Measurements from ENCODE around the gene PEX14. TPM values are rescaled to one million over a fixed set of nuclear protein-coding genes. Genes with fewer than 3 reads are reported as not detected.

PEX14 gene
- polyA plus RNA-seq, 1 donor from 2014 or later: 13.5 TPM

DNA sequence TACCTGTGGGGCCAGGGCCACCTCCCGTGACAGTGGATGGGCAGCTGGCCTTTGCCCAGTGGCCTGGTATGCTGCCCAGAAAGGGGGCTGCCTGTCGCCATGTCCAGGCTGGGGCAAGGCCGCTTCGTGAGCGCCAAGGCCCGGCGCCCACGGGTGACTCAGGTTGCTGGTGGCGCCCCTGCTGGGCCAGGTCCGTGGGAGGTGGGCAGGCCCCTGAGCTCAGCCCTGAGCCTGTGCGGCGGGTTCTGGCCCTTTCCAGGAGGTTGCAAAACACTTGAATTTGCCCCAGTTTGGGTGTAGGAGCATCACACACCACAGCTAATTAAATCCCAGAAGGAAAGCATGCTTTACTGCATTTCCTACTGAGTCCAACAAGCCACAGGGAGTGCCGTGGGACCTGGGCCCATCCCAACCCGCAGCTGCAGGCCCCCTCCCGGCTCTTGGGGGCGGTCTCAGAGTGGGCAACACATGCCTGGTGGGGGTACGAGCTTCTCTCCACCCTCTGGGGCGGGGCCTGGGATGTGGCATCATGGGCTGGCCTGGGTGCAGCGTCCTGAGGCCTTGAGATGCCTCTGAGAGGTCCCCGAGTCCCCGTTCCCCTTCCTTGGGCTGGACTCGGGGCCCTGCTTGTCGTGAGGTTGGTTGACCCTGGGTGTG lies 159.8 kb downstream of the PEX14 start:
- Histone ChIP-seq H3K36me3 (ENCODE audit: insufficient read depth, low read length) (no peaks in the 10 kb centered on the region), H3K4me3 (ENCODE audit: low read length) (no peak overlapping the region), H3K79me2 (replicated peaks; ENCODE audit: insufficient read depth, low read length) (no peaks in the 10 kb centered on the region), H3K27ac (ENCODE audit: low read length) (no peak overlapping the region), H3K9ac (ENCODE audit: low read length) (no peak overlapping the region), H4K20me1 (ENCODE audit: insufficient read depth) (no peaks in the 10 kb centered on the region), H3K27me3 (ENCODE audit: insufficient read depth, low read depth, low read length) (no peaks in the 10 kb centered on the region), H3K9me3 (ENCODE audit: low read length) (peaks cover 3% of the 10 kb centered on the region), H3F3A (ENCODE audit: insufficient read depth, low read length, poor library complexity, severe bottlenecking) (no peaks in the 10 kb centered on the region), H3K9me2 (ENCODE audit: insufficient read depth, low read length) (no peaks in the 10 kb centered on the region), H3K4me2 (ENCODE audit: low read length) (no peak overlapping the region), H2AFZ (ENCODE audit: low read depth, low read length) (no peak overlapping the region)
- TF ChIP-seq MXI1 (conservative IDR thresholded peaks at IDR 0.05; ENCODE audit: poor library complexity, severe bottlenecking): no peak
- TF ChIP-seq, protein P1, sequence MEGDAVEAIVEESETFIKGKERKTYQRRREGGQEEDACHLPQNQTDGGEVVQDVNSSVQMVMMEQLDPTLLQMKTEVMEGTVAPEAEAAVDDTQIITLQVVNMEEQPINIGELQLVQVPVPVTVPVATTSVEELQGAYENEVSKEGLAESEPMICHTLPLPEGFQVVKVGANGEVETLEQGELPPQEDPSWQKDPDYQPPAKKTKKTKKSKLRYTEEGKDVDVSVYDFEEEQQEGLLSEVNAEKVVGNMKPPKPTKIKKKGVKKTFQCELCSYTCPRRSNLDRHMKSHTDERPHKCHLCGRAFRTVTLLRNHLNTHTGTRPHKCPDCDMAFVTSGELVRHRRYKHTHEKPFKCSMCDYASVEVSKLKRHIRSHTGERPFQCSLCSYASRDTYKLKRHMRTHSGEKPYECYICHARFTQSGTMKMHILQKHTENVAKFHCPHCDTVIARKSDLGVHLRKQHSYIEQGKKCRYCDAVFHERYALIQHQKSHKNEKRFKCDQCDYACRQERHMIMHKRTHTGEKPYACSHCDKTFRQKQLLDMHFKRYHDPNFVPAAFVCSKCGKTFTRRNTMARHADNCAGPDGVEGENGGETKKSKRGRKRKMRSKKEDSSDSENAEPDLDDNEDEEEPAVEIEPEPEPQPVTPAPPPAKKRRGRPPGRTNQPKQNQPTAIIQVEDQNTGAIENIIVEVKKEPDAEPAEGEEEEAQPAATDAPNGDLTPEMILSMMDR (IDR thresholded peaks at IDR 0.05; ENCODE audit: poor library complexity, severe bottlenecking): no peak

DNA sequence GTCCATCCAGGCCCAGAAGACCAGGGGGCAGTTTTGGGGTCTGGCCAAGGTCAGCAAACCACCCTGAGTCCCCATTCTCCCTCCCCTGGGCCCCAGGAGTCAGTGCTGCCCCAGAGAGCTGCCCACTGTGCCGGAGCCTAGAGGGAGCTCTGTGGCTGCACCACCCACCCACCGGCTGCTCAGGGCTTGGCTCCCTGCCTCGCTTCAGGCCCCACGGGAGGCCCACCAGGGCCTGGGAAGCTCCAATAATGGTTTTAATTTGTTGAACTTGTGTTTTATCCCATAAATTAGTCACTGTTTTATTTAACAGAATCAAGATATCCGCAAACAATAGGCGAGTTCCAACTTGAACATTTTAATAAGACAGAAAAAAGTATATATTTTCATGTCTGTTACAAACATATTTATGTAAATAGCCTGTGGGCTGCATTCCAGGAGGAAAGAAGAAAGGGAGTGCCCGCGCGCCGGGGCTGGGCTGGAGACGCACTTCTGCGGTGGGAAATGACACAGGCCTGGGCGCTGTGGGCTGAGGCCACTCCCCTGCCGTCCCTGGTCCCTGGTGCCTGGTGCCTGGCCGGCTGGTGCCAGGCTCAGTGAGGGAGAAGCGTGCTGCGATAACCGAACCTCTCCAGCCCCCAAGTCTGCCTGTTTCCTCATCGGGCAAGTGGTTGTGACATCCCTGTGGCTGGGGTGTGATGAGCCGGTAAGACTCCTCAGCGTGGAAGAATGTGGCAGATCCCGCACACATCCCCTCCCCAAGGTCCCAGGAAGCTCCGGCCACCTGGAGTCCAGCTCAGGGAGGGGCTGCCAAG lies 160.5 kb downstream of the PEX14 start:
- Histone ChIP-seq H3K27ac (ENCODE audit: low read length) (no peak overlapping the region), H2AFZ (ENCODE audit: low read depth, low read length) (no peak overlapping the region), H3K4me2 (ENCODE audit: low read length) (no peak overlapping the region), H3K9ac (ENCODE audit: low read length) (no peak overlapping the region), H3K9me2 (ENCODE audit: insufficient read depth, low read length) (no peaks in the 10 kb centered on the region), H3K36me3 (ENCODE audit: insufficient read depth, low read length) (no peaks in the 10 kb centered on the region), H3K79me2 (replicated peaks; ENCODE audit: insufficient read depth, low read length) (no peaks in the 10 kb centered on the region), H4K20me1 (ENCODE audit: insufficient read depth) (no peaks in the 10 kb centered on the region), H3K9me3 (ENCODE audit: low read length) (peaks cover 3% of the 10 kb centered on the region), H3K4me3 (ENCODE audit: low read length) (no peak overlapping the region), H3F3A (ENCODE audit: insufficient read depth, low read length, poor library complexity, severe bottlenecking) (no peaks in the 10 kb centered on the region), H3K27me3 (ENCODE audit: insufficient read depth, low read depth, low read length) (no peaks in the 10 kb centered on the region)
- no peak for TF ChIP-seq TAF1 (IDR thresholded peaks at IDR 0.05; ENCODE audit: low read depth)
- no peak for TF ChIP-seq MXI1 (conservative IDR thresholded peaks at IDR 0.05; ENCODE audit: poor library complexity, severe bottlenecking)
- TF ChIP-seq, protein P2, sequence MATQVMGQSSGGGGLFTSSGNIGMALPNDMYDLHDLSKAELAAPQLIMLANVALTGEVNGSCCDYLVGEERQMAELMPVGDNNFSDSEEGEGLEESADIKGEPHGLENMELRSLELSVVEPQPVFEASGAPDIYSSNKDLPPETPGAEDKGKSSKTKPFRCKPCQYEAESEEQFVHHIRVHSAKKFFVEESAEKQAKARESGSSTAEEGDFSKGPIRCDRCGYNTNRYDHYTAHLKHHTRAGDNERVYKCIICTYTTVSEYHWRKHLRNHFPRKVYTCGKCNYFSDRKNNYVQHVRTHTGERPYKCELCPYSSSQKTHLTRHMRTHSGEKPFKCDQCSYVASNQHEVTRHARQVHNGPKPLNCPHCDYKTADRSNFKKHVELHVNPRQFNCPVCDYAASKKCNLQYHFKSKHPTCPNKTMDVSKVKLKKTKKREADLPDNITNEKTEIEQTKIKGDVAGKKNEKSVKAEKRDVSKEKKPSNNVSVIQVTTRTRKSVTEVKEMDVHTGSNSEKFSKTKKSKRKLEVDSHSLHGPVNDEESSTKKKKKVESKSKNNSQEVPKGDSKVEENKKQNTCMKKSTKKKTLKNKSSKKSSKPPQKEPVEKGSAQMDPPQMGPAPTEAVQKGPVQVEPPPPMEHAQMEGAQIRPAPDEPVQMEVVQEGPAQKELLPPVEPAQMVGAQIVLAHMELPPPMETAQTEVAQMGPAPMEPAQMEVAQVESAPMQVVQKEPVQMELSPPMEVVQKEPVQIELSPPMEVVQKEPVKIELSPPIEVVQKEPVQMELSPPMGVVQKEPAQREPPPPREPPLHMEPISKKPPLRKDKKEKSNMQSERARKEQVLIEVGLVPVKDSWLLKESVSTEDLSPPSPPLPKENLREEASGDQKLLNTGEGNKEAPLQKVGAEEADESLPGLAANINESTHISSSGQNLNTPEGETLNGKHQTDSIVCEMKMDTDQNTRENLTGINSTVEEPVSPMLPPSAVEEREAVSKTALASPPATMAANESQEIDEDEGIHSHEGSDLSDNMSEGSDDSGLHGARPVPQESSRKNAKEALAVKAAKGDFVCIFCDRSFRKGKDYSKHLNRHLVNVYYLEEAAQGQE (IDR thresholded peaks at IDR 0.05; ENCODE audit: borderline replicate concordance): no peak
- no peak for TF ChIP-seq SMC3 (conservative IDR thresholded peaks at IDR 0.05; ENCODE audit: poor library complexity)
- TF ChIP-seq, protein P1 (IDR thresholded peaks at IDR 0.05; ENCODE audit: poor library complexity, severe bottlenecking): no peak
- TF ChIP-seq EP300 (conservative IDR thresholded peaks at IDR 0.05; ENCODE audit: poor library complexity, severe bottlenecking): no peak
- no peak for TF ChIP-seq EZH2 (IDR thresholded peaks at IDR 0.05; ENCODE audit: borderline replicate concordance, insufficient read depth, low read length, poor library complexity, severe bottlenecking)
- no peak for TF ChIP-seq RAD21 (conservative IDR thresholded peaks at IDR 0.05)
- TF ChIP-seq POLR2AphosphoS5 (IDR thresholded peaks at IDR 0.05): no peak
